K562 (cell line): ENCODE data around the gene DNAJB1. TPM values are rescaled to one million over a fixed set of nuclear protein-coding genes. Genes with fewer than 3 reads are reported as not detected.

ENCODE experiments used
- ATF1 ChIP-seq, 2 experiments: fragments of 450-650 bp in 1 of 2; IDR thresholded peaks; 2 replicates each; pipeline ENCODE4 v1.6.1; 2016; ENCODE audit warnings: missing compliant biosample characterization in 1 of 2, missing genetic modification characterization in 1 of 2
- CGGBP1 ChIP-seq: fragments of 250-450 bp; sonication (Bioruptor Pico); IDR thresholded peaks from 2 replicates; pipeline ENCODE4 v1.9.0; 2021; ENCODE audit warnings: mild to moderate bottlenecking
- DACH1 ChIP-seq: fragments of 450-650 bp; IDR thresholded peaks from 2 replicates; pipeline ENCODE4 v1.6.1; 2018; ENCODE audit not compliant: partially characterized antibody
- EWSR1 ChIP-seq: fragments of 450-650 bp; IDR thresholded peaks from 2 replicates; pipeline ENCODE4 v1.6.1; 2018; ENCODE audit warnings: borderline replicate concordance, mild to moderate bottlenecking, low read depth, moderate library complexity; ENCODE audit not compliant: partially characterized antibody
- GMEB1 ChIP-seq: fragments of 250-450 bp; sonication (Bioruptor Pico); IDR thresholded peaks from 2 replicates; pipeline ENCODE4 v1.4.0; 2020; ENCODE audit warnings: mild to moderate bottlenecking
- JUNB ChIP-seq: fragments of 450-650 bp; formaldehyde crosslinking; conservative IDR thresholded peaks from 2 replicates; pipeline ENCODE4 v1.4.0; 2020; ENCODE audit warnings: mild to moderate bottlenecking
- MIER1 ChIP-seq: fragments of 450-650 bp; IDR thresholded peaks from 2 replicates; pipeline ENCODE4 v1.6.1; 2016; ENCODE audit warnings: antibody characterized with exemption, mild to moderate bottlenecking, low read depth
- MTA1 ChIP-seq: fragments of 450-650 bp; IDR thresholded peaks from 2 replicates; pipeline ENCODE4 v1.6.1; 2017; ENCODE audit warnings: borderline replicate concordance
- NCOA6 ChIP-seq: fragments of 450-650 bp; IDR thresholded peaks from 2 replicates; pipeline ENCODE4 v1.6.1; 2017; ENCODE audit warnings: mild to moderate bottlenecking
- NONO ChIP-seq, 2 experiments: fragments of 200-400 bp in 1 of 2; fragments of 450-650 bp in 1 of 2; formaldehyde crosslinking in 1 of 2; IDR thresholded peaks; 2 replicates each; pipeline ENCODE4 v1.6.1; 2017; ENCODE audit warnings: low read depth in 2 of 2, mild to moderate bottlenecking in 2 of 2, moderate library complexity in 2 of 2, low read length in 1 of 2
- PHB ChIP-seq: fragments of 250-450 bp; sonication (Bioruptor Pico); IDR thresholded peaks from 2 replicates; pipeline ENCODE4 v1.5.0; 2021
- POLR2AphosphoS5 ChIP-seq: IDR thresholded peaks from 2 replicates; pipeline ENCODE4 v1.6.1; 2011; ENCODE audit warnings: mild to moderate bottlenecking, low read depth, low read length, moderate library complexity; ENCODE audit not compliant: control insufficient read depth, insufficient read depth
- POLR2G ChIP-seq: fragments of 200-400 bp; formaldehyde crosslinking; IDR thresholded peaks from 2 replicates; pipeline ENCODE4 v1.6.1; 2017; ENCODE audit warnings: low read depth, mild to moderate bottlenecking, antibody characterized with exemption, low read length, moderate library complexity
- RBBP5 ChIP-seq: fragments of 200-600 bp; sonication (generic); IDR thresholded peaks from 2 replicates; pipeline ENCODE4 v1.6.1; 2012; ENCODE audit warnings: borderline replicate concordance, mild to moderate bottlenecking, low read length, control low read depth, inconsistent platforms; ENCODE audit not compliant: insufficient read depth, poor library complexity, severe bottlenecking
- SREBF1 ChIP-seq: fragments of 150-350 bp; IDR thresholded peaks from 2 replicates; pipeline ENCODE4 v1.6.1; 2014; ENCODE audit warnings: antibody characterized with exemption, low read depth, low read length, borderline replicate concordance
- STAG1 ChIP-seq: sonication (generic); formaldehyde crosslinking; IDR thresholded peaks from 2 replicates; pipeline ENCODE4 v1.5.0; 2020; ENCODE audit warnings: missing genetic modification reagents, borderline replicate concordance
- TAF9B ChIP-seq: fragments of 450-650 bp; IDR thresholded peaks from 2 replicates; pipeline ENCODE4 v1.6.1; 2018; ENCODE audit warnings: mild to moderate bottlenecking; ENCODE audit not compliant: partially characterized antibody
- TEAD1 ChIP-seq, 2 experiments: fragments of 450-650 bp in 1 of 2; sonication (generic) in 1 of 2; formaldehyde crosslinking; IDR thresholded peaks; 2 replicates each; pipeline versions ENCODE4 v1.4.0 to v1.8.0; 2020 to 2022; ENCODE audit warnings: mild to moderate bottlenecking in 2 of 2, missing genetic modification reagents in 1 of 2
- TRIM24 ChIP-seq, 2 experiments: fragments of 450-650 bp; IDR thresholded peaks; 2 replicates each; pipeline ENCODE4 v1.6.1; 2016
- WHSC1 ChIP-seq: IDR thresholded peaks from one replicate; pipeline ENCODE4 v1.6.1; 2012; ENCODE audit warnings: low read length, control low read depth, inconsistent platforms
- ZNF124 ChIP-seq: sonication (generic); formaldehyde crosslinking; IDR thresholded peaks from 2 replicates; pipeline ENCODE4 v1.8.1; 2022; ENCODE audit warnings: missing genetic modification reagents
- ZNF232 ChIP-seq: sonication (generic); formaldehyde crosslinking; IDR thresholded peaks from 2 replicates; pipeline ENCODE4 v1.8.0; 2022; ENCODE audit warnings: mild to moderate bottlenecking, missing genetic modification reagents
- ZNF511 ChIP-seq: sonication (generic); formaldehyde crosslinking; IDR thresholded peaks from 2 replicates; pipeline ENCODE4 v1.8.0; 2022; ENCODE audit warnings: mild to moderate bottlenecking, missing genetic modification reagents
- ZNF644 ChIP-seq: fragments of 200-800 bp; sonication (Bioruptor generic); IDR thresholded peaks from 2 replicates; pipeline ENCODE4 v1.6.1; 2016; ENCODE audit warnings: low read depth, missing genetic modification characterization, missing compliant biosample characterization
- ZNF655 ChIP-seq: fragments of 250-450 bp; sonication (Bioruptor Pico); IDR thresholded peaks from 2 replicates; pipeline ENCODE4 v1.5.0; 2021
- ZNF707 ChIP-seq: fragments of 250-450 bp; sonication (Bioruptor Pico); conservative IDR thresholded peaks from 2 replicates; pipeline ENCODE4 v1.8.0; 2022; ENCODE audit warnings: inconsistent platforms, mild to moderate bottlenecking, moderate library complexity
- polyA plus RNA-seq, 8 experiments: library from polyadenylated mRNA; depleted of rRNA in 4 of 8; stranded (reverse) in 5 of 8; unstranded in 3 of 8; fragments of >200 nt; fragmentation: Nextera tagmentation in 2 of 8; fragmentation: Illumina TruSeq in 1 of 8; extraction: Ambion mirVana in 2 of 8; extraction: Trizol in 1 of 8; gene quantifications; 2 replicates each; pipeline versions ENCODE4 v1.2.1 to v1.2.3, GENCODE V29; 2011 to 2014; ENCODE audit warnings: inconsistent platforms in 1 of 8, missing spikeins in 1 of 8
- total RNA-seq, 7 experiments: library from RNA; depleted of rRNA in 6 of 7; stranded (reverse); fragments of >200 nt in 6 of 7; fragmentation: Illumina TruSeq in 2 of 7; extraction: Trizol in 2 of 7; gene quantifications; 2 replicates each; pipeline versions ENCODE4 v1.2.1 to v1.2.3, GENCODE V29; 2011 to 2021; ENCODE audit warnings: low replicate concordance in 1 of 7

DNAJB1 gene
- total and polyA plus RNA-seq, 9 of the 15 experiments (the other 6 are each of a cell fraction or from before 2014, with no cell fraction given): 13.2 to 113 (median 62.1) TPM

GRCh38 chr19:14517840-14518505, at the start of gene DNAJB1 (continued):
- no peak for TF ChIP-seq MIER1
- no peak for TF ChIP-seq JUNB (CRISPR knock-in tag)
- TF ChIP-seq TRIM24 (IDR thresholded peaks at IDR 0.05): no peak
- no peak for TF ChIP-seq ZNF644 (tag)
- no peak for TF ChIP-seq SREBF1
- no peak for TF ChIP-seq ZNF655 (CRISPR knock-in tag)
- TF ChIP-seq ATF1 (CRISPR knock-in tag; IDR thresholded peaks at IDR 0.05): no peak
- TF ChIP-seq ATF1 (tag; IDR thresholded peaks at IDR 0.05): 0 out of 2 replicates have a peak, but pooled peaks have one; percentile 48
- TF ChIP-seq TEAD1 (CRISPR knock-in tag; IDR thresholded peaks at IDR 0.05): peak in 1 of 2 experiments; percentile 64; a peak in 1 of 4 replicates
- TF ChIP-seq DACH1: no peak
- TF ChIP-seq WHSC1: no peak
- TF ChIP-seq RBBP5: peak; percentile 79
- peak; percentile 9 to 93; a peak in 3 of 4 replicates for TF ChIP-seq NONO (IDR thresholded peaks at IDR 0.05; ENCODE audit: low read depth in 2 of 2, low read length in 1 of 2)
- TF ChIP-seq ZNF124 (CRISPR knock-in tag): no peak
- no peak for TF ChIP-seq MTA1
- TF ChIP-seq ZNF707 (CRISPR knock-in tag): no peak
- TF ChIP-seq ZNF511 (CRISPR knock-in tag): peak; percentile 93
- no peak for TF ChIP-seq STAG1 (CRISPR knock-in tag)
- TF ChIP-seq ZNF232 (CRISPR knock-in tag): no peak
- no peak for TF ChIP-seq GMEB1 (CRISPR knock-in tag)
- peak; percentile 90 for TF ChIP-seq PHB
- TF ChIP-seq CGGBP1 (CRISPR knock-in tag): peak; percentile 80; the same call in 1 of the 2 replicates
- no peak for TF ChIP-seq EWSR1
- TF ChIP-seq TAF9B: no peak
- peak; percentile 91 for TF ChIP-seq POLR2AphosphoS5
- peak; percentile 93 for TF ChIP-seq POLR2G
- TF ChIP-seq NCOA6: no peak
